Testis (tissue), 3 donors: Measurements from ENCODE around the gene AMOTL1. TPM values are rescaled to one million over a fixed set of nuclear protein-coding genes. Genes with fewer than 3 reads are reported as not detected.

Experiments used
- DNase-seq: peaks from one replicate; pipeline ENCODE4 v3.0.0-alpha.2; 2019
- H3K27ac ChIP-seq, 2 donors: fragments of 200-600 bp; sonication (generic); one replicate each; pipeline ENCODE4 v1.5.1; 2019
- H3K27me3 ChIP-seq: fragments of 200-600 bp; sonication (generic); one replicate; pipeline ENCODE4 v1.5.1; 2019
- H3K36me3 ChIP-seq: fragments of 200-600 bp; sonication (generic); one replicate; pipeline ENCODE4 v1.5.1; 2017; ENCODE audit warnings: low read depth; ENCODE audit errors: missing control alignments
- H3K4me1 ChIP-seq: fragments of 200-600 bp; sonication (generic); one replicate; pipeline ENCODE4 v1.5.1; 2019
- H3K4me3 ChIP-seq, 2 donors: fragments of 200-600 bp; sonication (generic); one replicate each; pipeline ENCODE4 v1.5.1; 2017 to 2019
- H3K9me3 ChIP-seq: fragments of 200-600 bp; sonication (generic); one replicate; pipeline ENCODE4 v1.5.1; 2017
- POLR2A ChIP-seq: fragments of 450-650 bp; IDR thresholded peaks from one replicate; pipeline ENCODE4 v1.6.1; 2017; ENCODE audit warnings: antibody characterized with exemption, mild to moderate bottlenecking, moderate library complexity
- WGBS, 2 donors: methylation state at CpG; one replicate each; pipeline ENCODE4 v1.1.5; 2018; 5-methylcytosine and 5-hydroxymethylcytosine counted together
- intact Hi-C: fragments of 100-400 bp; cut with DNase I; formaldehyde crosslinking; loops from one replicate; pipeline ENCODE4 v1.15.1; 2023; ENCODE audit warnings: low total_unique reads
- polyA plus RNA-seq: library from polyadenylated mRNA; stranded (reverse); fragments of 350-450 nt; fragmentation: Illumina TruSeq; extraction: RNeasy Lipid Tissue Mini Kit (QIAGEN cat#74804); gene quantifications from one replicate; pipeline ENCODE4 v1.2.3, GENCODE V29; 2014; ENCODE audit warnings: low read depth, low replicate concordance; ENCODE audit not compliant: insufficient read depth
- total RNA-seq, 2 donors: library from RNA; depleted of rRNA; stranded (reverse); fragments of >200 nt; gene quantifications; one replicate each; pipeline ENCODE4 v1.2.3, GENCODE V29; 2016
- TF ChIP-seq, protein P1 (sequence below), 3 experiments: fragments of 450-650 bp in 2 of 3; fragments of 200-600 bp in 1 of 3; sonication (generic) in 1 of 3; IDR thresholded peaks; one replicate each; pipeline ENCODE4 v1.5.1; 2016 to 2019; ENCODE audit warnings: antibody characterized with exemption in 3 of 3, mild to moderate bottlenecking in 2 of 3, moderate library complexity in 1 of 3

The AMOTL1 gene
- total and polyA plus RNA-seq, 3 donors from 2014 or later, result 17.1 to 25.4 (median 18.7) TPM

DNA sequence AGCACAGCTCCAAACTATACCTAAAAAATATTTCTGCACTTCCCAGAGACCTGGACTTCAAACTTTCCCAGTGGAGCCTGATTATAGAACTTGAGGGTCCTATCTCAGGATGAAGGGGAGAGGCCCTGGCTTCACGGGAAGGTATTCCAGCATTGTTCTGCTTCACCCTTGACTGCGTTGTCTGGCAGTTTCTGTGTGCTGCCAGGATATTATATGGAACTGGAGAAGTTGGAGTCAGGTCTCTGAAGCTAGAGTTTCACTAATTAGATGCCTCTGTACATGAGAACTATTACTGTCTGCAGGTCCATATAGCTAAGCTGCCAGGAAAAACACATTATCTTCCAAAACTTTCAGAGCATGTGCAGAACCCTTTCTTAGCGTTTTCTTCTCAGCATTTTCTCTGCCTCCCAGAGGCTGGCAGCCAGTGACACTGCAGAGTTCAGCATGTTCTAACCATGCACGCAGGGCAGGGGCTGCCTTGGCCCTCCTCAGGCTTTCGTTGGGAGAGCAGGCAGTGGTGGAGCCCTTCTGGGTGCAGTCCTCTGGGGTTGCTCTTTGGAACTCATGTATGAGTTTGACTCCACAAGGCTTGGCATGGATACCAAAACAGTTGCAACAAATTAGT is 105.9 kb downstream of the AMOTL1 start:
- intact Hi-C loops, result no loop called here
- WGBS, 2 donors, result 43 to 85% methylated on average over 5 of the region's 5 CpGs
- Histone ChIP-seq H3K4me1 (peaks cover 3% of the 10 kb centered on the region), H3K36me3 (no peaks in the 10 kb centered on the region), H3K9me3 (no peaks in the 10 kb centered on the region), H3K4me3 (no peak overlapping the region), H3K27ac (no peak overlapping the region), H3K27me3 (no peaks in the 10 kb centered on the region)
- no peak for DNase-seq
- TF ChIP-seq, protein P1, sequence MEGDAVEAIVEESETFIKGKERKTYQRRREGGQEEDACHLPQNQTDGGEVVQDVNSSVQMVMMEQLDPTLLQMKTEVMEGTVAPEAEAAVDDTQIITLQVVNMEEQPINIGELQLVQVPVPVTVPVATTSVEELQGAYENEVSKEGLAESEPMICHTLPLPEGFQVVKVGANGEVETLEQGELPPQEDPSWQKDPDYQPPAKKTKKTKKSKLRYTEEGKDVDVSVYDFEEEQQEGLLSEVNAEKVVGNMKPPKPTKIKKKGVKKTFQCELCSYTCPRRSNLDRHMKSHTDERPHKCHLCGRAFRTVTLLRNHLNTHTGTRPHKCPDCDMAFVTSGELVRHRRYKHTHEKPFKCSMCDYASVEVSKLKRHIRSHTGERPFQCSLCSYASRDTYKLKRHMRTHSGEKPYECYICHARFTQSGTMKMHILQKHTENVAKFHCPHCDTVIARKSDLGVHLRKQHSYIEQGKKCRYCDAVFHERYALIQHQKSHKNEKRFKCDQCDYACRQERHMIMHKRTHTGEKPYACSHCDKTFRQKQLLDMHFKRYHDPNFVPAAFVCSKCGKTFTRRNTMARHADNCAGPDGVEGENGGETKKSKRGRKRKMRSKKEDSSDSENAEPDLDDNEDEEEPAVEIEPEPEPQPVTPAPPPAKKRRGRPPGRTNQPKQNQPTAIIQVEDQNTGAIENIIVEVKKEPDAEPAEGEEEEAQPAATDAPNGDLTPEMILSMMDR (IDR thresholded peaks at IDR 0.05), result no peak
- TF ChIP-seq POLR2A, result no peak

DNA sequence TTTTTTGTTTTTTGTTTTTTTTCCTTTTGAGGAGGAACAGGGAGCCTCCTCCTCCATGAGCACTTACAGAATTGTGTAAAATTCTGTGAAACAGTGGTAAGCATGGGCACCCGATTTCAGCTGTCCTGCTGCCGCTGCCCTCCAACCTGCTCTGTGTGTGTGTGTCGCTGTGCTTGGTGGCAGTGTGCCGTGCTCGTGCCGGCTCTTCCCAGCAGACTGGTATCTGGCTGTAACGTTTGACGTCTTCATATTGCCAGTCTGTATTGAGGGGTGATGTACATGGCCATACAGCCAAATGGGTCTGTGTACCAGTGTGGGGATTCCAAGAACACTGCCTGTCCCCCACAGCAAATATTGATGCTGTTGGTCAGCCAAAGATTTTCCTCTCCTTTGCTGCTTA is 108.1 kb downstream of the AMOTL1 start:
- intact Hi-C loops, result no loop called here
- DNase-seq, result no peak
- no peaks in the 10 kb centered on the region for H3K9me3 ChIP-seq
- no peaks in the 10 kb centered on the region for H3K27me3 ChIP-seq
- H3K27ac ChIP-seq, result no peak overlapping the region
- peaks cover 3% of the 10 kb centered on the region for H3K4me1 ChIP-seq
- WGBS, 2 donors, result 86 to 91% methylated on average over 8 of the region's 8 CpGs
- TF ChIP-seq POLR2A, result no peak
- no peaks in the 10 kb centered on the region for H3K36me3 ChIP-seq
- no peak overlapping the region for H3K4me3 ChIP-seq

DNA sequence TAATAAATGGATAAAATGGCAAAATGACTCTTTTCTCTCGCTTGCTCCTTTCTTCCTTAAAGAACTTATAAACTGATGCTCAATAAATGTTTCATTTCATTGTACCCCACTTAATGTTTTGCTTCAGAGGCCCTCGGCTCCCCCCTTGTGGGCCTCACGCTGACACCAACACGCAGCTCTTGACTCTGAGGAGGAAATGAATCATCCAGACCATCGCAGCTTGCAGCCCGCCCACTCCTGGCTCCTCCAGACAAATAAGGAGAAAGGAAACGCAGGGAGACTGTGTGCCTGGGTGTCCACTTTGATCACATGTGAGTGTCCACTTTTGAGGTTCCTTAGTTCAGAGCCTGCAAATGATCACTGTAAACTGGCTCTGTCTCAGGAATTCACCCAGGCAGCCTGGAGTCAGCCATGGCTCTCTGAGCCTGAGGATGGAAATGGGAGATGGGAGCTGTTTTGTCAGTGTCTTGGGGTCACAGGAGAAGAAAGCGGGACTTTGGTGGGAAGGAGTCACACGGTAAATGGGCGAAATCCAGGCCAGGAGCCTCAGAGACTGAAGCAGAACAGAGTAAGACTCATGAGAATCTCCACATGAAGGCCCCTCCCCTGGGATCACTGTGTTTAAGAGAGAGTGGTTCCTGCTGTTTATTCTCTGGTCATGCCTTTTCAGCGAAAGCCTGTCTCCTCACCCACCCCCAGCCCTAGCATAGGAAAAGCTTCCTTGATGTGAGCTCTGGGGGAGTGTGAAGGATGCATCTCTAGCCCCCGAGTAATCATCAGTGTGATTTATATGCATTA is 108.7 kb downstream of the AMOTL1 start:
- intact Hi-C loops, result no loop called here
- DNase-seq, result peak; percentile 50
- no peak overlapping the region for H3K27ac ChIP-seq
- no peak for TF ChIP-seq POLR2A
- TF ChIP-seq, protein P1 (IDR thresholded peaks at IDR 0.05), result no peak
- H3K4me3 ChIP-seq, result no peak overlapping the region
- 57 to 66% methylated on average over 12 of the region's 12 CpGs for WGBS, 2 donors
- no peaks in the 10 kb centered on the region for H3K27me3 ChIP-seq
- peaks cover 3% of the 10 kb centered on the region for H3K4me1 ChIP-seq
- no peaks in the 10 kb centered on the region for H3K36me3 ChIP-seq
- H3K9me3 ChIP-seq, result no peaks in the 10 kb centered on the region

DNA sequence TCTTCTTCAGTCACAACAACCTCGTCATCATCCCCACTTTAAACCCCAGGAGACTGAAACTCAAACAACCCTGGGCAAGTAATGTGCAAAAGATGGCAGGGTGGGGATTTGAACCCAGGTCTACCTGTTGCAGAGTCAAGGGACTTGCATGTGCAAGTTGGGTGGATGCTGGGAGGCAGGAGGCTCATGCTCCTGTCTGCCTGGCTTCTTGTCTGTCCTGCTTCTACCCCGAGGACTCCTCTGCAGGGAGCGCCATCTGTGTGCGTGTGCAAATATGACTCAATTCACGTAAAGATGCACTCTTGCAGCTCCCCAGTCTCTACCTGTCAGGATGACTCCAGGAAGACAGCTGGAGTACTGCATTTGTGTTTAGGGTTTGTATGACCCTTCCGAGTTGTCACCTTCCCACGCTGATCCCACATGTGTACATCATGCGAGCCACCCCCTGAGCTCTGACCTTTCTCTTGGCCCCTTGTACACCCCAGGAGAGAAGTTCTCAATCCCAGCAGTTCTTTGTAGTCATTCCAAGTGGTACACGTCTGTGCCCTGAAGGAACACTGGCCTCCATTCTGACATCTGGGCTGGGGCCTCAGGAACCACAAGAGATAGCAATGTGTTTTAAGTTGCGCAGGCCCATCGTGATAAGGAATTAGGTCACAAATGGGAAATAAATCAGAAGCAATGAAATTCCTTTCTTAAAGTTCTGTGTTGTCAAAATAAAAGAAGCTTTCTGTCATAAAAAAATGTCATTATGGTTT is 109.5 kb downstream of the AMOTL1 start:
- no peaks in the 10 kb centered on the region for H3K27me3 ChIP-seq
- peaks cover 3% of the 10 kb centered on the region for H3K4me1 ChIP-seq
- H3K4me3 ChIP-seq, result no peak overlapping the region
- WGBS, 2 donors, result 85 to 89% methylated on average over 11 of the region's 11 CpGs
- DNase-seq, result no peak
- intact Hi-C loops, result no loop called here
- no peaks in the 10 kb centered on the region for H3K9me3 ChIP-seq
- no peak for TF ChIP-seq POLR2A
- TF ChIP-seq, protein P1 (IDR thresholded peaks at IDR 0.05), result no peak
- H3K27ac ChIP-seq, result no peak overlapping the region
- no peaks in the 10 kb centered on the region for H3K36me3 ChIP-seq

DNA sequence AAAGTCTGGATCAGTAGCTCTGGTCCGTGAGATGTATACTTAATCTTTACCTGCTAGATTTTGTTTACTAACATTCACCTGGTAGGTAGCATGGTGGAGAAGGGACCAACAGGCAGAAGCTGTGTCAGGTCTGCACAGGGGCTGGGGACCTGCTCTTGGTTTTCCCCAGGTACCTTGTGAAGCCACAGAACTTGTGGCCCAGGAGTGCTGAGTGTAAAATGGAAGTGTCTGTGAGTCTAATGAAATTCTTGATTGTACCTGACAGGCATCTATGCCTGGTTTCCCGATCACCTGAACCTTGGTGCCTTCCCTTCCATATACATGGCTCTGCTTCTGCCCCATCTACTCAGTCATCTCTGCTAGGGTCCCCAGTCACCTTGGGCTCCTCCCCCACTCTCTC is 110.8 kb downstream of the AMOTL1 start:
- intact Hi-C loops, result no loop called here
- no peak for TF ChIP-seq POLR2A
- TF ChIP-seq, protein P1 (IDR thresholded peaks at IDR 0.05), result no peak
- H3K27me3 ChIP-seq, result no peaks in the 10 kb centered on the region
- WGBS, 2 donors, result 96 to 100% methylated on average over 2 of the region's 2 CpGs
- no peaks in the 10 kb centered on the region for H3K36me3 ChIP-seq
- H3K4me3 ChIP-seq, result no peak overlapping the region
- DNase-seq, result no peak
- peaks cover 3% of the 10 kb centered on the region for H3K4me1 ChIP-seq
- no peak overlapping the region for H3K27ac ChIP-seq
- no peaks in the 10 kb centered on the region for H3K9me3 ChIP-seq
